Measurements from ENCODE around the gene VCX3A.
"Not testable (repeated sequence)": the region's sequence is repeated elsewhere in the genome, so short reads cannot be mapped to it uniquely, and the experiment has no call there.

The VCX3A gene

GRCh38 chrX:6535018-6535417 lies at the start of gene VCX3A:
VCX3A (minus strand) TSS chrX:6535118; CDS start chrX:6534497, 621 bp downstream.
- DNase-seq (ENCODE audit: low read depth); H3K4me3 ChIP-seq (ENCODE audit: low read depth, low read length): not testable (repeated sequence)

DNA sequence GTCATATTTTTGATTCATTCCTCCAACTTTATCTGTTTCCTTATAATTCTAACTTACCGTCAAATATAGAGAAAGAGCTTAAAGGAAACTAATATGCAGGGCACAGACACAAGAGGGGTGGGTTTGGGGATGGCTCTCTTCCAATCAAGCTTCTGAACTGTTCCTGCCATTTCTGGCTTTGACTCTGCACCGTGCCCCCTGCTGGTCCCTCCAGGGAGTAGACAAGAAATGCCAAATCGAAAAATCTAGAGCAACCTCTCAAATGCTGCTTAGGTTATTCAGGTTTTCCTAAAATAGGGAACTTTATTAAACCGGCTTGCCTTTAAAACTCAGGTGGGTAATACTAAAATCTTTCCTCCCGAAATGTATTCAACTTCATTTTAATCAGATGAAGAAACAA lies 39.8 kb upstream of the VCX3A start:
- no peak overlapping the region for H3K4me3 ChIP-seq (ENCODE audit: low read depth, low read length)
- TF ChIP-seq CTCF (IDR thresholded peaks at IDR 0.05; ENCODE audit: insufficient read depth, low read depth, low read length, missing control alignments): peak; percentile 22
- peak; percentile 0 for DNase-seq (ENCODE audit: low read depth)

- no peak overlapping the region for H3K4me3 ChIP-seq (ENCODE audit: low read depth, low read length)
- TF ChIP-seq CTCF (IDR thresholded peaks at IDR 0.05; ENCODE audit: insufficient read depth, low read depth, low read length, missing control alignments): no peak
- DNase-seq (ENCODE audit: low read depth): no peak
These were observed 33.1 kb upstream of the VCX3A start for GRCh38 chrX:6568031-6568430.

GRCh38 chrX:6558979-6559378 lies 24.1 kb upstream of the VCX3A start:
- no peak overlapping the region for H3K4me3 ChIP-seq (ENCODE audit: low read depth, low read length)
- TF ChIP-seq CTCF (IDR thresholded peaks at IDR 0.05; ENCODE audit: insufficient read depth, low read depth, low read length, missing control alignments): no peak
- DNase-seq (ENCODE audit: low read depth): no peak

GRCh38 chrX:6557690-6558089 lies 22.8 kb upstream of the VCX3A start:
- no peak for DNase-seq (ENCODE audit: low read depth)
- TF ChIP-seq CTCF (IDR thresholded peaks at IDR 0.05; ENCODE audit: insufficient read depth, low read depth, low read length, missing control alignments): no peak

DNA sequence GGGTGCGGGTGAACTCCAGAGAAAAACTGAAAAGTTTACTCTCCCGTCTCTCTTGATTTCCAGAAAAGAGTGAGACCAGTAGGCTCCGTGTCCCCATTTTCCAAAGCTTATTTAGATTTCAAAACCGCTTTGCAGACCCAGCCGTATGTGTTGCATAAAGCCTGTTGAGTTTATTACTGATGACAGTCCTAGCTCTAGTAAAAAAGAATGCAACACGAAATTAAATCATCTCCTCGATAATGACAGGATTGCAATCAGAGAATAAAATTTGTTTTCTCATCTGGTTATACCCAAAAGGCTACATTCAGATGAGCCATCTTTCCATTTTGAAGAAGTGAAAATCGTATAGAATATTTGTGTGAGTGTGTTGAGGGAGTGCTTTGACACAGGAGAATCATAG lies 16.1 kb upstream of the VCX3A start:
- no peak for TF ChIP-seq CTCF (IDR thresholded peaks at IDR 0.05; ENCODE audit: insufficient read depth, low read depth, low read length, missing control alignments)
- DNase-seq (ENCODE audit: low read depth): no peak
- no peak overlapping the region for H3K4me3 ChIP-seq (ENCODE audit: low read depth, low read length)

More at GRCh38 chrX:6557690-6558089, 22.8 kb upstream of the VCX3A start:
- no peak overlapping the region for H3K4me3 ChIP-seq (ENCODE audit: low read depth, low read length)

DNA sequence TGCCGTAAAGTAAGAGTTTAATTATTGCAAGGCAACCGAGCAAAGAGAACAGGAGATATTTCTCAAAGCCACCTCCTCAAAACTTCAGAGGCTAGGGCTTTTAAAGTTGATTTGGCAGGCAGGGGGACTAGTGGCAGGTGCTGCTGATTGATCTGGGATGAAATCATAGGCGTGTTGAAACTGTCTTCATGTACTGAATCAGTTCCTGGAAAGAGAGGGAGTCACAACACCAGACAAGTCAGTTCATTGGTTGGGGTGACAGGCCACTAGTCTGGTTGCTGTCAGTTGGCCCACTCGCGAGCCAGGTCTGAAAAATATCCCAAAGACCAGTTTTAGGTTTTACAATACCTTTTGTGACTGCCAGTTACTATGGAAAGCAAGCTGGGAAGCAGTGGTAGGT lies 10.8 kb upstream of the VCX3A start:
- no peak for DNase-seq (ENCODE audit: low read depth)
- no peak overlapping the region for H3K4me3 ChIP-seq (ENCODE audit: low read depth, low read length)
- TF ChIP-seq CTCF (IDR thresholded peaks at IDR 0.05; ENCODE audit: insufficient read depth, low read depth, low read length, missing control alignments): no peak

Measured in GM12865 (cell line).